GM06990 (cell line): ENCODE results near the gene LARP4B.

ENCODE experiments used
- DNase-seq: peaks from one replicate; pipeline ENCODE4 v3.0.0-alpha.2; 2011; ENCODE audit not compliant: insufficient read length; ENCODE audit errors: extremely low read depth
- H3K27me3 ChIP-seq: replicated peaks from 2 replicates; pipeline ENCODE4 v1.6.0; 2011; ENCODE audit warnings: low read length; ENCODE audit not compliant: control insufficient read depth, insufficient read depth
- H3K36me3 ChIP-seq: 2 replicates; pipeline ENCODE4 v1.5.1; 2011; ENCODE audit warnings: low read length; ENCODE audit not compliant: control insufficient read depth, insufficient read depth
- H3K4me3 ChIP-seq: replicated peaks from 2 replicates; pipeline ENCODE4 v1.5.1; 2011; ENCODE audit warnings: low read depth, mild to moderate bottlenecking, control low read depth, low read length
- CTCF ChIP-seq: IDR thresholded peaks from 2 replicates; pipeline ENCODE4 v1.5.1; 2011; ENCODE audit warnings: low read length, control low read depth, mild to moderate bottlenecking, inconsistent platforms; ENCODE audit not compliant: insufficient read depth, poor library complexity, severe bottlenecking

LARP4B gene

GRCh38 chr10:921471-922414 is 9.8 kb downstream of the LARP4B start:
- no peak for DNase-seq
- no peak for TF ChIP-seq CTCF
- Histone ChIP-seq H3K27me3 (no peaks in the 10 kb centered on the region), H3K36me3 (peaks cover 5% of the 10 kb centered on the region), H3K4me3 (no peak overlapping the region)

GRCh38 chr10:920450-920849 is 11.1 kb downstream of the LARP4B start:
- no peaks in the 10 kb centered on the region for H3K27me3 ChIP-seq
- H3K4me3 ChIP-seq, result no peak overlapping the region
- peaks cover 5% of the 10 kb centered on the region for H3K36me3 ChIP-seq
- no peak for DNase-seq
- TF ChIP-seq CTCF, result no peak

GRCh38 chr10:919481-919880 is 12.0 kb downstream of the LARP4B start:
- no peak for DNase-seq

GRCh38 chr10:917999-918398 is 13.5 kb downstream of the LARP4B start:
- DNase-seq, result no peak
- H3K36me3 ChIP-seq, result peaks cover 5% of the 10 kb centered on the region
- no peak for TF ChIP-seq CTCF

More at GRCh38 chr10:919481-919880, 12.0 kb downstream of the LARP4B start:
- Histone ChIP-seq H3K36me3 (peaks cover 5% of the 10 kb centered on the region), H3K4me3 (no peak overlapping the region), H3K27me3 (no peaks in the 10 kb centered on the region)
- TF ChIP-seq CTCF, result no peak

GRCh38 chr10:917416-917720 is 14.1 kb downstream of the LARP4B start:
- DNase-seq, result no peak
- Histone ChIP-seq H3K4me3 (no peak overlapping the region), H3K36me3 (peaks cover 5% of the 10 kb centered on the region), H3K27me3 (no peaks in the 10 kb centered on the region)
- no peak for TF ChIP-seq CTCF

More at GRCh38 chr10:917999-918398, 13.5 kb downstream of the LARP4B start:
- Histone ChIP-seq H3K27me3 (no peaks in the 10 kb centered on the region), H3K4me3 (no peak overlapping the region)
